Activated T-cell treated with anti-CD3 and anti-CD28 coated beads, Interleukin-2, amount 50 U/mL, for 1 hour (primary cell): ENCODE measurements around the gene CALCOCO1.
"Not testable (repeated sequence)": the region's sequence is repeated elsewhere in the genome, so short reads cannot be mapped to it uniquely, and the experiment has no call there.

Source experiments
- DNase-seq: peaks from one replicate; pipeline ENCODE4 v3.0.0-alpha.2; 2020

The CALCOCO1 gene

DNA sequence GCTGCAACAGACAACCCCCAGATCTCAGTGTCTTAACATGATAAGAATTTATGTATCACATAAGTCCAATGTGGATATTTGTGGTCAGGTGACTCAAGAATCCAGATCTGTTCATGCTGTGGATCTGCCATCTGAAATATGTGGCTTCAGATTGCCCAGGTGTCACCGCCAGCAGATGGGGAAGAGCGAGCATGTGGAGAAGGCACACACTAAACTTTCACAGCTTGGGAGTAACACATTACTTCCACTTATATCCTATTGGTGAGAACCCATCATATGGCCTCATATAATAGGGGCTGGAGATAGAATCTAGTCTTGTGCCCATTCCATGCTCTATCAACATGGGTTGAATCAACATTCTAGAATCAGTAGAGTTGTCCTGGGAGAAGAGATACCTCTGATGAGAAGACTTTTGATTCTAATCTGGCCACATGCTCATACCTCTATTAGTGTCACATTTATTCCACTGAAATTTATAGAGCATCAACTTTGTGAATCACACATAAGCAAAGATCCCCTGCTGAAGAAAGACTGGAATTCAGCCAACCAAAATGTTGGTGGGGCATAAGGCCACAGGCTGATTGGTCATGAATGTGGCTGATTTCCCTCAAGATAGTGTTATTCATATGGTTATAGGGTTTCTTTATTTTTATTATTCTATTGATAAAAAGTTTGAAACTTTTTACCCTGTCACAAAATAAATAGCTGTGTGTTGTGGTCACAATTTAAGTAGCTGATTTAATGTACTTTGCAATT, 6.0 kb upstream of the CALCOCO1 start:
- no peak for DNase-seq

DNA sequence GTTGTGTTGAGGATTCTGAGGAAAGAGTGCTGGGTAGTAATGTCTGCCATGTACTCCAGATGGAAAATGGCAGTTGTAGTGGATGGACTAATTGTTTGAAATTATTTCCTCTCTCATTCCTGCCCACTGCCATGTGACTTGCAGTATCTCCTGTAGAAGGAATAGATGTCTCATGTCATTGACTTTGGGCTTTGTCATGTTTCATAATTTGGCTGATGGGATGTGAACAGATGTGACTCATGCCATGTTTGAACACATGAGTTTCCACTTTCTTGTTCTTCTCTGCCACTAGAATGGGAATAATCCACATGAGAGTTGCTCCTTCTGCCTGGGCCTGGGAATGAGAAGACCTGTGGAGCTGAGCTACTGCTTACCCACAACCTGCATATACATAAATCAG, 2.4 kb upstream of the CALCOCO1 start:
- no peak for DNase-seq

DNA sequence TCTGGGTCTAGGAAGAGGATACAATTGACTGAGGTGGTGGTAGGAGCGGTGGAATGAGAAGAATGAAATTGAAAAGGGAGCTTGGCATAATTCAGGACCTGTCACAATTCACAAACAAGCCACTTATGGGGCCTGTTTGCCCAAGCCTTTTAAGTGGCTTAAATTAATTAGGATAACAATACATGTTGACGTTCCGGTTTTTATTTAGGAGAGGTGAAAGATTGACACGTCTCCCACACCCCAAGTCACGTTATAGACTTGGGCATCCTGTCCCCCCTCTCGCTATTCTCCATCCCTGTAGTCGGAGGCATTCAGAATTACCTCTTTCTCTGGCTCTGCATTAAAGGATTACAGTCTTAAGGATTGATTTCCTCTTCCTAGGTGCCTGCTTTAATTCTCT, 954 bp upstream of the CALCOCO1 start:
- DNase-seq = no peak

GRCh38 chr12:53726946-53727309, 324 bp downstream of the CALCOCO1 start:
- no peak for DNase-seq

DNA sequence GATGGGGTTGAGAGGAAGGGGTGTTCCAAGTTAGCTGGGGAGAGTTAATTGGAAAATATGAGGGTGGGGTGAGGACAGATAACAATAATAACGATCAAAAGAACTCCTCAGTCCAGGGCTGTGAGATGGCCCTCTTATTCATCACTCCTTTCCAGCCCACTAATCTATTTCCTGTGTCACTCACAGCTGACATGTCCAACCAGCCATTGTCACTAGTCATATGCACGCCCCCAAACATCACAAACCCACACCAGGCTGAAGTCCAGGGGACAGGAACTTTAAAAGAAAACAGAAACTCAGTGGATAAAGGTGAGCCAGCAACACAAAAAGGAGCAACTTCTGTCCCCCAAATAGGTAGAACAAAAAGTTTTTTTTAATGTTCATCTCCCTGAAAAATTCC, 911 bp downstream of the CALCOCO1 start:
- DNase-seq = no peak

- DNase-seq = no peak
Observed at GRCh38 chr12:53725824-53726223, 1.4 kb downstream of the CALCOCO1 start.

DNA sequence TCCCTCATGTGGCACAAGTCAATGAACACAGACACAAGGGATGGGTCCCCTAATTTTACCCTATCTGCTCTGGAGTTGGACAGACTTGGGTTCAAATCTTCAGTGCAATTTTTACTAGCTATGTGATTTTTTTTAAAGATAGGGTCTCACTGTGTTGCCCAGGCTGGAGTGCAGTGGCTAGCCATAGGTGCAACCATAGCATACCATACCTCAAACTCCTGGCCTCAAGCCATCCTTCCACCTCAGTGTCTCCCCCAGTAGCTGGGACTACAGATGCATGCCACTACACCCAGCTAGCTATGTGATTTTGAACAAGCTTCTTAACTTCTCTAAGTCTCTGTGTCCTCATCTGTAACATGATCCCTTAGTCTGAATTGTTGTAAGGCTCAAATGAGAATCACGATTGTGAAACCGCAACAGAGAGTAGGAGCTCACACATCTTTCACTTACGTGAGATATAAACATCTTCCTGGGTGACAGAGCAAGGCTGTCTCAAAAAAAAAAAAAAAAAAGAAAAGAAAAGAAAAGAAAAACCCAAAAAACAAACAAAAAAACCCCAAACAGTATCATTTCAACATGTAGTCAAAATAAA, 4.7 kb downstream of the CALCOCO1 start:
- no peak for DNase-seq

- DNase-seq = no peak
Observed at GRCh38 chr12:53720946-53721345, 6.3 kb downstream of the CALCOCO1 start.

GRCh38 chr12:53719649-53720048, 7.6 kb downstream of the CALCOCO1 start:
- DNase-seq = no peak

- not testable (repeated sequence) for DNase-seq
Observed at GRCh38 chr12:53718567-53718966, 8.7 kb downstream of the CALCOCO1 start.

GRCh38 chr12:53717319-53717718, 9.9 kb downstream of the CALCOCO1 start:
- DNase-seq = no peak

DNA sequence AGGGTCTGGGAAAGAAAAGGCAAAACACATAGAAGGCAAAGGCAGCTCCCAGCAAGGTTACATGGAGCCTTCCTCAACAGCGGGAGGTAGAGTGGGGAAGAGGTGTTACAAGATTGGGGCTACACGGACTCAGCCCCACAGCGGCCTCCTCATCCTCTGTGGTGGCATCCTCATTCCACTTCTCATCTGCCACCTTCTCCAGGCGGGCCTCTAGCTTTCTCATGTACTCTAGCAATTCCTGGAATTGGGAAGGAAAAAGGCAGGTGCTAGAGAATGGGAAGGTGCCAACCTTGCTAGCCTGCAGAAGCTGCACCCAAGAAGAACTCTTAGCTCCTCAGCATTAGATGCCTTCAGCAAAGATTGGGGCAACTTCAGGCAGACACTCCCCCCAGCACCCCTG, 13.2 kb downstream of the CALCOCO1 start:
- DNase-seq = no peak

- no peak for DNase-seq
Observed at GRCh38 chr12:53713516-53713915, 13.7 kb downstream of the CALCOCO1 start.

- DNase-seq = no peak
Observed at GRCh38 chr12:53712059-53712643, 15.1 kb downstream of the CALCOCO1 start.

DNA sequence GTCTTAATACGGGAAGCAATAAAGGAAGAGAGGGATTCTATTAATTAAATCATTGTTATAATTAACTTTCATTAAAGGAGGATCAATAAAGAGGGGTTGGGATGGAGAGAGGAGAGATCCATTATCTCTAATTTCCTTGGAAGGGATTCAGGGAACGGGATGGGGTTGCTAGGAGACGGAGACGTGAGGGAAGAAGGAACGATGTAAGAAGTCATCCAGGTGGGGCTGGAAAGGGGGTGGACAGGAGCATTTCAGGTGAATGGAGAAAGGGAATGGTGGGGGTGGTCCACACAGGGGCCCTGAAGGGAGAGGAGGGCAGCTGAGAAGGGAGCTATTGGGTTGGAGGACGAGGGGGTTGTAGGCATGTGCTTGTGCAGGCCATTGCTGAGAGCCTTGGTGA, 17.2 kb downstream of the CALCOCO1 start:
- DNase-seq = no peak

GRCh38 chr12:53709671-53710070, 17.6 kb downstream of the CALCOCO1 start:
- no peak for DNase-seq

DNA sequence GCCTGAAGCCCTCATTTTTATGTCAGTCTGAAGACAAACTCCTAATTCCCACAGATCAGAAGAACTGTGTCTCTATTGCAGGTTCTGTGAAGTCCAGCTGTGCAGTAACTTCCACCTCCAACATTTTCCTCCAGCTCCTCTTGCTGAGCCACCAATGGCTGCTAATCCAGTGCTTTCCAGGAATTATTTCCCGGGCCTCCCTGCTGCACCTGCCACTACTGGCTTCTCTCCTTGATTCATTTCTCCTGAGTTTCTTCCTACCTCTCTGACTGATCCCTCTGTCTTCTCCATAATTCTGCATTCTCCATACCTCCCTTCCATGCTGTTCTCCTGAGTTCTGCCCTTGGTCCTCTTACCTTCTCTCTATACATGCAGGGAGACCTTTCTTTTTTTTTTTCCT, 21.2 kb downstream of the CALCOCO1 start:
- DNase-seq = no peak

- no peak for DNase-seq
Observed at GRCh38 chr12:53703756-53704155, 23.5 kb downstream of the CALCOCO1 start.

DNA sequence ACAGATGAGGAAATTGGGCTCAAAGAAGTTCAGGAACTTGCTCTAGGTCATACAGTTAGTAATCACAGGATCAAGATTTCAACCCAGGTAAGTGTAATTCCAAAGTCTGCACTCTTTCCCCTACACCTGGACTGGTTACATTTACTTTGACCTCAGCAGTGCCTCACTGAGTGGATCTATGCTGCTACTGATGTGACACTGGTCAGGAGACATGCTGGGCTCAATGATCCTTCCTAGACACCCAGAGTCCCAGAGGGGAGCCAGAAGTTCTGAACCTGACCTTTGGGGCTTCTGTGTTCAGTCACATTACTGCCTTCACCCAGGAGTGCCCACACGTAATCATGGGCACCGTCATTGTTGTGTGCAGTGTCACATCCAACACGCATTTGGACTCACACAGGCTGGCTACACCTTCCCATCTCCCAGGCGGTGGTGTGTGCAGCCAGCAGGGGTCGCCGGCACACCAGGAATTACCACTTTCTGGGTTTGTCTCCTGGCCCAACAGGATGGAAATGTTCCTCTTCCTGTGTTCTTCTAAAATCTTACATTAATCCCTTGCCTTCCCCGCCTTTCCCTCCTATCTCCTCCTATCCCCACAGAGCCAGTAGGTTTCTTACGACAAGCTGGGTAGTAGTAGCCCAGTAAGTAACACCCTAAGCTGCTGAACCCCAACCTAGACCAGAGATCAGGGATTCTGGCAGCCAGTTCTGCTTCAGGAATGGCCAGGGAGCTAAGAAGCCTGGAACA, 25.6 kb downstream of the CALCOCO1 start:
- DNase-seq = peak; percentile 80

- no peak for DNase-seq
Observed at GRCh38 chr12:53700567-53700966, 26.7 kb downstream of the CALCOCO1 start.

DNA sequence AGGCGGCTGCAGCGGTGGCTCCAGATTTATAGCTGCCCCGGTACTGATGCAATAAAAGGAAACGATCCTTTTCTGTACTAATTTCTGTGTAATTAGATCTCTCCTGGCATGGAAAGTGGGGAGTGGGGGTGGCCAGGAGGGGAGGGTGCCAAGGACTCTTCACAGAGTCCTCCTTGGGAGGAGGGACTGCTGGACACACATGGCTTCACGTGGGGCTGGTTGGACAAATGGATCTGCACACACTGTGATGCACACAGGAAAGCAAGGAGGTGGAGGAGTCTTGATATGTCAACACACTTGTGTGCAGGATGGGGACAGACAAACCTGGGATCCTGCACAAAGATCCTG, 27.6 kb downstream of the CALCOCO1 start:
- no peak for DNase-seq

DNA sequence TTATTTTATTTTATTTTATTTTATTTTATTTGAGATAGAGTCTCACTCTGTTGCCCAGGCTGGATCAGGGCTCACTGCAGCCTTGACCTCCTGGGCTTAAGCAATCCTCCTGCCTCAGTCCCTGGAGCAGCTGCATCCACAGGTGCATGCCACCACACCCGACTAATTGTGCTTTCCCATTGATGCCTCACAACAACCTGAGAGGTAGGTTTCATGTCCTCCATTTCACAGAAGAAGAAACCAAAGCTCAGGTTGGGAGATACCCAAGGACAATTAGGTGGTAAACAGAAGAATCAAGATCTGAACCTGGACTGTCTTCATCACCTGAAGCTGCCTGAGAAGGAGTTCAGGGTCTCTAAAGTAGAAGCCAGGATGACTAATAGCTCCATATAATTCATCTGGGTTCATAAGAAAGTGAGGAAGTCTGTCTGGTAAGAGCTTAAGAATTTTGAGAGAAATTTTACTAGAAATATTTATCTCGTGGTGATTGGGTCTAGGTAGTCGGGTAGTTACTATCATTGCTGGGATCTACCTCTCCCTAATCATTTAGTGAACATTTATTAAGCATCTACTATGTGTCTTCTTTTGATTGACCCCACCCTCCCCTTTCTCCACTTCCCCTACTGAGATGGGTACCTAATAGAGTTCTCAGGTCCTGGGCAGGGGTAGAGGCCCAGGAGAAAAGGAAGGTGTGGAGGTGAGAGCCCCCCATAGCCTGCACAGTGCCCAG, 28.1 kb downstream of the CALCOCO1 start:
- DNase-seq = no peak

DNA sequence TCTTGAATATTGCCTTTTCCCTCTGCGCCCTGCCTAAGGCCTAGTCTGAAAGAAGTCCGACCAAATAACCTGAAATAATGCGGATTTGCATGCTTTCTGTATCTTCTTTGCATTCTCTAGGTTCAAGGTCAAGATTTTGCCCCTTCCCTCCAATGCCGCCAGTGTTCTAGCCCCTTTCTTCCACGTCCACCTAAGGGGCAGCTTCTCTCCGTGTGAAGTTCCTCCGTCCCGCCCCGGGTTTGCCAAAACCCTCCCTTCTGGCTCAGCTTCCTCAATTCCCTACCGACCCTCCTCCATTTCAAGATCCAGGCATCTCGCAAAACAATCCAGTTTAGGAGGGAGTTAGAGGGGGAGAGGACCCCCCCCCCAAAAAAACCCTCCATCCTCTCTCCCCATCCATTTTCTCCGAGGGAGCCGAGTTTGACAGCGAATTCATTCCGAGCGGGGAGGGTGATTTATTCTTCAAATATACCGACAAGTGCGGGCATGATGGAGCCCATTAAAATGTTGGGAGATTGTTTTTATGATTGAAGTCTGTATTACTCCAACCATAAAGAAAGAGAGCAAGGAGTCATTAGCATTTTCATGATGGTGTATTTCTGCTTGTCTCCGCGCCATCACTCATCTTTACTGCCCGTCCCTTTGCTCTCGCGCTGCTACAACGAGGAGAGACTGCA, 30.5 kb downstream of the CALCOCO1 start:
- no peak for DNase-seq
